Measurements from ENCODE around the gene BIVM.
A peak's percentile ranks its signal among the peaks of the same experiment; 100 is the strongest.

BIVM gene

GRCh38 chr13:102798581-102799425 is at the start of gene BIVM, which contains the start of gene POGLUT2:
Gene BIVM (plus strand): TSS chr13:102799119. CDS start chr13:102807268, 8,149 bp downstream.
Gene POGLUT2 (minus strand): TSS chr13:102798976. CDS start chr13:102798670, 306 bp downstream.
- in situ Hi-C loops (cut with HindIII; ENCODE audit: low sequenced_read_pairs), result no loop called here
- TF ChIP-seq, protein P1, sequence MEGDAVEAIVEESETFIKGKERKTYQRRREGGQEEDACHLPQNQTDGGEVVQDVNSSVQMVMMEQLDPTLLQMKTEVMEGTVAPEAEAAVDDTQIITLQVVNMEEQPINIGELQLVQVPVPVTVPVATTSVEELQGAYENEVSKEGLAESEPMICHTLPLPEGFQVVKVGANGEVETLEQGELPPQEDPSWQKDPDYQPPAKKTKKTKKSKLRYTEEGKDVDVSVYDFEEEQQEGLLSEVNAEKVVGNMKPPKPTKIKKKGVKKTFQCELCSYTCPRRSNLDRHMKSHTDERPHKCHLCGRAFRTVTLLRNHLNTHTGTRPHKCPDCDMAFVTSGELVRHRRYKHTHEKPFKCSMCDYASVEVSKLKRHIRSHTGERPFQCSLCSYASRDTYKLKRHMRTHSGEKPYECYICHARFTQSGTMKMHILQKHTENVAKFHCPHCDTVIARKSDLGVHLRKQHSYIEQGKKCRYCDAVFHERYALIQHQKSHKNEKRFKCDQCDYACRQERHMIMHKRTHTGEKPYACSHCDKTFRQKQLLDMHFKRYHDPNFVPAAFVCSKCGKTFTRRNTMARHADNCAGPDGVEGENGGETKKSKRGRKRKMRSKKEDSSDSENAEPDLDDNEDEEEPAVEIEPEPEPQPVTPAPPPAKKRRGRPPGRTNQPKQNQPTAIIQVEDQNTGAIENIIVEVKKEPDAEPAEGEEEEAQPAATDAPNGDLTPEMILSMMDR (IDR thresholded peaks at IDR 0.05; ENCODE audit: low read depth, low read length), result no peak
- peak within 1 kb of the TSS; percentile 89 for H3K4me3 ChIP-seq (ENCODE audit: low read depth, low read length)
- peak; percentile 95 for DNase-seq (ENCODE audit: low read depth, low spot score)

DNA sequence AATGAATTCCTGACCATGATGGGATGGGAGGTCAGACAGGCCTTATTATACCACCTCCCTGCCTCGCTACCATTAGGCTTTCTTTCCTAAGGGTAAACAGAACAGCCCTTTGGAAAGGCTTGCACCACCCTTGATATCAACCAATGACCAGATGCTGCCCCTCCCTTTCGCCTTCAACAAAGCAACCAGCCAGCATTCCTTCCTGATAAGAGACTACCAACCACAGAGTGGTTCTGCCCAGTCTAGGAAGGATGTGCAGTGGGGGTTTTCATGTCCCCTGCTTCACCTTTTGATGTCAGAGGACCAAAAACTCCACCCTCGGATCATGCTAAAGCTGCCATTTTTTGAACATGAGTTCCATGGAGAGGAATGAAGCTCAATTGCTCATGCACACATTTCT is 47.0 kb upstream of the BIVM start:
- in situ Hi-C loops (cut with HindIII; ENCODE audit: low sequenced_read_pairs), result no loop called here
- TF ChIP-seq, protein P1 (IDR thresholded peaks at IDR 0.05; ENCODE audit: low read depth, low read length), result no peak
- no peak overlapping the region for H3K4me3 ChIP-seq (ENCODE audit: low read depth, low read length)
- DNase-seq (ENCODE audit: low read depth, low spot score), result no peak

DNA sequence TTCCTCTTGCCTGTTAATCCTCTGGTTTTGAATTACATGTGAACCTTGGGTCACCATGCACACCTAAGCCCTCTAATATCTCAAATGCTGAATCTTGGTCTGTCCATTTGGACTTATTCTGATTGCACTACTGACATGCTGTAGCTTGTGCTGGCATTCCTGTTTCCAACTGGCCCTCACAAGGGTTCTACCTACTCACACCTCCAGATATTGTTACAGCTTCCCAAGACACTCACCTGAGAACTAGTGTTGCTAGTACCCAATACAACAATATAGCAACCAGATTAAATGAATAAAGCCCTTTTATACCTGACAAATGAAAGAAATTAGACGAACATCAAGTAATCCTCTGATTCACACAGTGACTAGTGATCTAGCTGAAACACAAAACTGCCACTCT is 41.9 kb upstream of the BIVM start:
- in situ Hi-C loops (cut with HindIII; ENCODE audit: low sequenced_read_pairs), result no loop called here
- no peak overlapping the region for H3K4me3 ChIP-seq (ENCODE audit: low read depth, low read length)
- TF ChIP-seq, protein P1 (IDR thresholded peaks at IDR 0.05; ENCODE audit: low read depth, low read length), result no peak
- no peak for DNase-seq (ENCODE audit: low read depth, low spot score)

DNA sequence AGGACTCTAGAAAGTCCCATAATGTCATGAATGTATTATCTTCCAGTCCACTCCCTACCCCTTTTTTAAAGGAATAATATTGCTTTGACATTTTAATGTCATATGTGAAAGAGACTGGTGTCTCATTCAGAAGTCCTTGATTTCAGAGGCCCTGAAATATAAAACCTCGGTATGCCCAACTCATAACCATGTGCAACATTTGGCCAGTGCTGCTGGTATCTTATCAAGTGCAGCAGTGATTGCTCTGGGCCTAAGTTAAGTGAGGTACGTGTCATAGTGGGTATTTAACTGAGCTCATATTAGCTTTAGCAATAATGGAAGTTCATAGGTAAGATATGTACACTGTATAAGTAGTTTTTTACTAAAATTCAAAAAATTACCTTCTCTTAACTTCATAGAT is 40.1 kb upstream of the BIVM start:
- in situ Hi-C loops (cut with HindIII; ENCODE audit: low sequenced_read_pairs), result no loop called here
- H3K4me3 ChIP-seq (ENCODE audit: low read depth, low read length), result no peak overlapping the region
- DNase-seq (ENCODE audit: low read depth, low spot score), result no peak
- TF ChIP-seq, protein P1 (IDR thresholded peaks at IDR 0.05; ENCODE audit: low read depth, low read length), result no peak

DNA sequence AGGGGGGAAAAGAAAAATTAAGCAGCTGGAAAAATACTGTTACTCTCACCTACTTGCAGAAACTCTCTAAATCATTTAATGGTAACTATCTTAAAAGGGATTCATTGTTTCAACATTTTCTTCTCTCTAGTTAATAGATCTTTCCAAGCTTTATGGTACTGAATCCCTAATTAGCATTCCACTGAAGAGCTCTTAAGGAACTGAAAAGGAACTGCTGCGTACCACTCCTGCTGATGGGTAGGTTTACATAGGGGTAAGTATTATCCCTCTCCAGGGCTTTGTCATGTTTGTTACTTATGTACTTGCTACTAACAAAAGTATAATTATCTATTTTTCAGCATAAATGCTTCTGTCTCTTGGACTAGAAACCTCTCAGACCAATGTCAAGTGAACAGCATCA is 37.8 kb upstream of the BIVM start:
- no peak for DNase-seq (ENCODE audit: low read depth, low spot score)
- in situ Hi-C loops (cut with HindIII; ENCODE audit: low sequenced_read_pairs), result no loop called here
- TF ChIP-seq, protein P1 (IDR thresholded peaks at IDR 0.05; ENCODE audit: low read depth, low read length), result no peak
- H3K4me3 ChIP-seq (ENCODE audit: low read depth, low read length), result no peak overlapping the region

DNA sequence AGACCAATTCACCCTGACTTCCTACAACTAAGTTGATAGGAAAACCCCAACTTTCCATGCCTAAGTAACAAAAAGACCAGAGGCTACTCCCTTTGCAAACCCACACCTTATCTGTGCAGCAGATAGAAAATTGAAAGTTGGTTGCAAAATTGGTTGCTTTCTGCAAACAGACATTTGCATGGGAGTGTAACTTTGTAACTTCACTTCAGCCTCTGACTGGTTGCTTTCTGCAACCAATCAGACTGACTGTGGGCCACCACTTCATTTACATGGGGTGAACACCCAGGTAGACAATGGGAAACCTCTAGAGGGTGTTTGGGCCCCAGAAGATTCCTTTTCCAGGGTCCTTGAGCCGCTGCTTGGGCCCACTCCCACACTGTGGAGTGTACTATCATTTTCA is 35.2 kb upstream of the BIVM start:
- H3K4me3 ChIP-seq (ENCODE audit: low read depth, low read length), result no peak overlapping the region
- TF ChIP-seq, protein P1 (IDR thresholded peaks at IDR 0.05; ENCODE audit: low read depth, low read length), result no peak
- in situ Hi-C loops (cut with HindIII; ENCODE audit: low sequenced_read_pairs), result no loop called here
- no peak for DNase-seq (ENCODE audit: low read depth, low spot score)

Data from astrocyte of the spinal cord (primary cell).